Stimulated activated CD4-positive, alpha-beta T cell treated with anti-CD3 and anti-CD28 coated beads, TNF-alpha, amount 100 ng/mL, for 24 hours (primary cell): ENCODE data around the gene KDM4D.
"Not testable (repeated sequence)": the region's sequence is repeated elsewhere in the genome, so short reads cannot be mapped to it uniquely, and the experiment has no call there.

Source experiments
- DNase-seq, 3 experiments: peaks; one replicate each; pipeline ENCODE4 v3.0.0-alpha.2; 2020; ENCODE audit warnings: low read depth in 3 of 3

Gene KDM4D

DNA sequence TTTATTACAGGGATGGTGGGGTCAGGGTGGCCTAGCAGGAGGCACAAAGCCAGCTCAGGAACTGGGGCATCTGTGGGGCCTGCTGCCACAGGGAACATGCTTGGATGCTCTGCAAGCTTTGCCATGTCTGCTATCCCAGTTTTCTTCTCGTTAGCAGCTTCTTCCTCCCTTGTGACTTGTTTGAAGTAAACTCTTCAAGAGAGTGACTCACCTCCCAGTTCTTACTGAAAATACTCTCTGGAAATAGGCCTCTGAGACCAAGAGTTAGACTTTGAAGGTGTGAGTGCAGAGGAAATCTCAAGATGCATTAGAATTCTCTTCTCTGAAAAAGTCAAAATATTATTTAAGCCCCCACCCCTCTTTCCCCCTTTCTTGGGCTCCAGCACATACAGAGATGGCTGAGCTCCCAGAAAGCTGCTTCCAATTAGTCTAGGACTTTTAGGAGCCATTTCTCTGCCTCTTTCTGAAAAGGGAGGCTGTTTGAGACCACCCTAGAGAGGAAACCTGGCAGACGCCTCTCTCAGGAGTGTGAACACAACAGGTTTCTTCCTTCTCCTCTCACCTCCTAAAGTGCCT is 15.3 kb upstream of the KDM4D start:
- no peak for DNase-seq

- DNase-seq, result no peak
These were observed 14.3 kb upstream of the KDM4D start for GRCh38 chr11:94959179-94959578.

GRCh38 chr11:94960488-94960887 is 13.0 kb upstream of the KDM4D start:
- no peak for DNase-seq

- no peak for DNase-seq
These were observed 12.3 kb upstream of the KDM4D start for GRCh38 chr11:94961255-94961654.

GRCh38 chr11:94964934-94965333 is 8.6 kb upstream of the KDM4D start:
- DNase-seq, result no peak

DNA sequence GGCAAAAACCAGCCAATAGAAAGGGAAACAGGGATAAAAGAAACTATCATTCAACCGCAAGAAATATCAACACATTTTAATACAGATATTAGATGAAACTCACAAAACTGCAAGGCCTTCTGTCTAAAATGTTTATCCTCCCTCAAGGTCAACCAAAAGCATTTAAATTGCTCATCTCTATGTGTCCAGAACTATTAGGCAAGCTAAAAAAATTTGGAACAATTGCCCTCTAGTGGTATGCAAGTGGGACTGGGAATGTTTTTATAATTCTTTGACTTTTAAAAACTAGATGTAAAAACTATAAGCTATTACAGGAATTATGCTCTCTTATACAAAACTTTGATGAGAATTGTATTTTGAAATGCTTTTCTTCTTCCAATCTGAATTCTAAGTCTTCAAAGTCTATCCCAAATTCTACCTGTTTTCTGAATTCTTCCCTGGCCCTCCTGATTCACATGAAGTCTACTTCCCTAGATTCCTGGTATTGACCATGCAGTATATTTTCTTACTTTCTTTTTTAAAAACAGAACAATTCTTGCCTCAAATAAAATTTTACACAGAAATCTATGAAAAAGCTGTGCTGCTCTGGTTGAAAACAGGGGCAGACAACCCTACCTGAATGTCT is 5.1 kb upstream of the KDM4D start:
- DNase-seq, result no peak

GRCh38 chr11:94972700-94973098 is 810 bp upstream of the KDM4D start:
- no peak for DNase-seq

GRCh38 chr11:94974178-94974577 is 669 bp downstream of the KDM4D start:
- DNase-seq, result no peak

DNA sequence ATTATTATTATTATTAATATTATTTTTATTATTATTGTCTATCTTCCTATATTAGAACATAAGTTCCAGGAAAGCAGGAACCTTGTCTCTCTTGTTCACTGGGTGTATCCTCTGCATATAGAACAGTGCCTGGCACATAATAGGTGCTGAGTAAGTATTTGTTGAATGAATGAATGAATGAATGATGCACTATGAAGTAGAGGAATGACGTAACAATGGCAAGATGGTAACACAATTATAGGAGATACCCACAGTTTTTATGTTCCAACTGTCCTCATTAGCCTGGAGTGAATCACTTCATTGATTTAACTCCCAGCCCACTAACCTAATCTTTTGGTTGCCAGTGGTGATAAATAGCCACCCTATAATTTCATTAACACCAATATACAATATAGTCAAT is 2.1 kb downstream of the KDM4D start:
- no peak for DNase-seq

DNA sequence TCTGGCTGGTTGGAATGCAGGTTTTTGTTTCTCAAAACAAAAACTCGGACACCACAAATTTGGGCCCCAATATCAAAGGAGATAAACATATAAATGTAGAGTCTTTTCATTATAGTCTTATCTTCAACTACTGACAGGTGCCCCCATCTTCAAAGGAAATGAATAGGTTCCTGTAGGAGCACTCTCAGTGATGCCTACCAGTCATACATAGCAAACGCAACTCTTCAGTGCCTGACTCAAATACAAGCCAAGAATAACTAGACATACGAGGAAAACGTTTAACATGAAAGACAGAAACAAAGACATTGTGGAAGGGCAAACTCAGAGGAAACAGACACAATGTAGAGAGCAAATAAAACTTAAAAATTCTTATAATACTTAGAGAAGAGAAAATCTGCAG is 13.9 kb downstream of the KDM4D start:
- no peak for DNase-seq

GRCh38 chr11:94988748-94989147 is 15.2 kb downstream of the KDM4D start:
- DNase-seq, result no peak

- DNase-seq, result no peak
These were observed 20.0 kb downstream of the KDM4D start for GRCh38 chr11:94993400-94993943.

DNA sequence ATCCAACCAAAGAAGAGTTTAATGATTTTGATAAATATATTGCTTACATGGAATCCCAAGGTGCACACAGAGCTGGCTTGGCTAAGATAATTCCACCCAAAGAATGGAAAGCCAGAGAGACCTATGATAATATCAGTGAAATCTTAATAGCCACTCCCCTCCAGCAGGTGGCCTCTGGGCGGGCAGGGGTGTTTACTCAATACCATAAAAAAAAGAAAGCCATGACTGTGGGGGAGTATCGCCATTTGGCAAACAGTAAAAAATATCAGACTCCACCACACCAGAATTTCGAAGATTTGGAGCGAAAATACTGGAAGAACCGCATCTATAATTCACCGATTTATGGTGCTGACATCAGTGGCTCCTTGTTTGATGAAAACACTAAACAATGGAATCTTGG is 23.9 kb downstream of the KDM4D start:
- DNase-seq, result no peak

- DNase-seq, result no peak
These were observed 24.8 kb downstream of the KDM4D start for GRCh38 chr11:94998285-94998684.

GRCh38 chr11:95003716-95004115 is 30.2 kb downstream of the KDM4D start:
- no peak for DNase-seq

GRCh38 chr11:95005642-95006041 is 32.1 kb downstream of the KDM4D start:
- DNase-seq, result no peak

- DNase-seq, result no peak
These were observed 37.9 kb downstream of the KDM4D start for GRCh38 chr11:95011376-95011775.

DNA sequence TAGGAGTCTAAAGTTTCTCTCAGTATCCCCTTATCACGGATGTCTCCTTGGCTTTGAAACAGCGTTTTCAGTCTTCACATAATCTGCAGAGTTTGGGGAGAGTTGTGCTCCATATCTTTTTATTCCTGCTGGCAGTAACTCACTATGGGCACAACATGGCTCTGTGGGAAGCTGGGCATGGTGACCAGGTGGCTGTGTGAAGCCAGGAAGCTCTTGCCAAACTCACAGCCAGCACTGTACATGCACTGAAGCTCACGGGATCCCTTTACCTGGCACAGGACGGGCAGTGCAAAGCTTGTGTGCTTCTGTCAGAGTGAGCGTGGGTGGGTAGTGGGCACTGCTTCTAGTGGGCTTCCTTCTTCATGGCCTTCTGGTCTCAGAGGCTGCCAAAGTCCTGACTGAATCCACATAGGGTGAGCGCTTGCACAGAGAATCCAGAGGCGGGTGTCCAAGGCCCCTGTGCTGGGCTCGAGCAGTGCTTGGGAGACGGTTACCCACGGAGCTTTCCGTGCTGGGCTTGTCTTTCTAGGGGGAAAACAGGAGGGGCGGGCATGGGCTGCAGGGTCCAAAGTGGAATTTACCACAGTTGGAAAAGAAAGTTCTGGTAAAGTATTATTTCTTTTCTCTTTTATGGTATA is 40.8 kb downstream of the KDM4D start:
- DNase-seq, result no peak

GRCh38 chr11:95016139-95016538 is 42.6 kb downstream of the KDM4D start:
- DNase-seq, result no peak

DNA sequence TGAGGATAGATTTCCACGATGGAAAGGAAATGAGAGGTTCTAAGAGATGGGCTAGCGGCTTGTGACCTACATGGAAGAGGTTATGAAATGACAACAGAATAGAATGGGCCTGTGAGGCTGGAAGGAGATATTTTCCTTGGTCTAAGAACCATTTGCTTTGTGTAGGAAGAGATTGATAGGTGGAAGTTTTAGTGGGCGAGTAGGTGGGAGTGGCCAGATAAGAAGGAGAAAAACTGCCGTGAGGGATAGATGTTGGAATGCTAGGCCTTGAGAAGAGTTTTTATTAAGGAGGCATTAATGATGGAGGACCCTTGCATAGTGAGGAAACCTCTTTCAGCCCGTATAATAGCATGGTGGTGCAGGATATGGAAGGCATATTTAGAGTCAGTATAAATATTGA is 48.0 kb downstream of the KDM4D start:
- DNase-seq, result not testable (repeated sequence)

DNA sequence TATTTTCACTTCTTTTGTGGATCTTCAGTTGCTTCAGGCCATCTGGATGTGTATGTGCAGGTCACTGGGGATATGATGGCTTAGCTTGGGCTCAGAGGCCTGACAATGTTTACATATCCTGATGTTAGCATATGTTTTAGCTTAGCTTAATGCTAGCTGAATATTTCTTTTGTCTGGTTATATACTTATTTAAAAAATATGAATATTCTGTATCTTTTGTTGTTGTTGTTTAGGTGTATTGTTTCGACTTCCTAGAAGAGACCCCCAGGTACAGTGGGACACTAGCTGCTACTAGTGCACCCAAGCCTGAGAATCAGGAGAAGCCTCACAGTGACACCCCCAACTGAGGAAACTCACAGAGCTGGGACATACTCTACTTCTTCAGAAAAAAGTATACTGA is 51.4 kb downstream of the KDM4D start, which contains the start of gene KDM4E:
Gene KDM4E, plus strand, starts transcription at position 301 of the 400 bp plus-strand sequence. CDS start 300 bp downstream, outside the sequence.
- no peak for DNase-seq

DNA sequence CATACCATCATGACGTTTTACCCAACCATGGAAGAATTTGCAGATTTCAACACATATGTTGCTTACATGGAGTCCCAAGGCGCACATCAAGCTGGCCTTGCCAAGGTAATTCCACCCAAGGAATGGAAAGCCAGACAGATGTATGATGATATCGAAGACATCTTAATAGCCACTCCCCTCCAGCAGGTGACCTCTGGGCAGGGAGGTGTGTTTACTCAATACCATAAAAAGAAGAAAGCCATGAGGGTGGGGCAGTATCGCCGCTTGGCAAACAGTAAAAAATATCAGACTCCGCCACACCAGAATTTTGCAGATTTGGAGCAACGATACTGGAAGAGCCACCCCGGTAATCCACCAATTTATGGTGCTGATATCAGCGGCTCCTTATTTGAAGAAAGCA is 52.1 kb downstream of the KDM4D start:
- not testable (repeated sequence) for DNase-seq

DNA sequence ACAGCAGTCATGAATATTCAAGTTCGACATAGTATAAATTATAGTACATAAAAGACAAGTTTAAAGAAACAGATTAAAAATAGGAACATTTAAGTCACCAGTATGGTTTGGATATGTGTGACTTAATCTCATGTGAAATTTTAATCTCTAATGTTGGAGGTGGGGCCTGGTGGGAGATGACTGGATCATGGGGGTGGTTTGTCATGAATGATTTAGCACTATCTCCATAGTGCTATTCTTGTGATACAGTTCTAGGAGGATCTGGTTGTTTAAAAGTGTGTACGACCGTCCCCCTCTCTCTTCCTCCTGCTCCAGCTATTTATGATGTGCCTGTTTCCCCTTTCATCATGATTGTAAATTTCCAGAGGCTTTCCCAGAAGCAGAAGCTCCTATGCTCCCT is 54.8 kb downstream of the KDM4D start:
- no peak for DNase-seq
